DND-41 (cell line): ENCODE results near the gene ZNF746.
"Not testable (repeated sequence)": the region's sequence is repeated elsewhere in the genome, so short reads cannot be mapped to it uniquely, and the experiment has no call there.

Experiments
- ATAC-seq: fragments of 200-7000 bp; cut with Tn5 transposase; 3 replicates; pipeline ENCODE4 v1.9.1; 2021; ENCODE audit warnings: low read depth; ENCODE audit not compliant: insufficient read depth
- DNase-seq: peaks from one replicate; pipeline ENCODE4 v3.0.0-alpha.2; 2020
- H2AFZ ChIP-seq: 2 replicates; pipeline ENCODE4 v1.6.0; 2012; ENCODE audit warnings: low read depth, low read length
- H3K27ac ChIP-seq: 2 replicates; pipeline ENCODE4 v1.5.1; 2012; ENCODE audit warnings: low read length, inconsistent platforms
- H3K27me3 ChIP-seq: fragments of 200-600 bp; sonication (generic); 2 replicates; pipeline ENCODE4 v1.6.0; 2012; ENCODE audit warnings: low read length, mild to moderate bottlenecking, inconsistent platforms; ENCODE audit not compliant: insufficient read depth, poor library complexity
- H3K36me3 ChIP-seq: 2 replicates; pipeline ENCODE4 v1.5.1; 2012; ENCODE audit warnings: low read length, inconsistent platforms; ENCODE audit not compliant: insufficient read depth
- H3K4me1 ChIP-seq: 2 replicates; pipeline ENCODE4 v1.5.1; 2012; ENCODE audit warnings: mild to moderate bottlenecking, low read length; ENCODE audit not compliant: insufficient read depth
- H3K4me2 ChIP-seq: 2 replicates; pipeline ENCODE4 v1.6.0; 2012; ENCODE audit warnings: mild to moderate bottlenecking, moderate library complexity, low read length, inconsistent platforms; ENCODE audit not compliant: insufficient read depth
- H3K4me3 ChIP-seq, 2 experiments: fragments of 200-600 bp in 1 of 2; shearing (Covaris generic) in 1 of 2; 2 replicates each; pipeline ENCODE4 v1.5.1; 2012 to 2016; ENCODE audit warnings: inconsistent platforms in 2 of 2, low read length in 2 of 2, mild to moderate bottlenecking in 2 of 2, low read depth in 1 of 2, moderate library complexity in 1 of 2
- H3K79me2 ChIP-seq: 2 replicates; pipeline ENCODE4 v1.6.0; 2012; ENCODE audit warnings: low read length, inconsistent platforms; ENCODE audit not compliant: insufficient read depth
- H3K9ac ChIP-seq: 2 replicates; pipeline ENCODE4 v1.6.0; 2012; ENCODE audit warnings: low read depth, mild to moderate bottlenecking, inconsistent platforms, low read length, moderate library complexity
- H3K9me3 ChIP-seq: 2 replicates; pipeline ENCODE4 v1.5.1; 2012; ENCODE audit warnings: low read length, moderate library complexity, mild to moderate bottlenecking, inconsistent platforms; ENCODE audit not compliant: insufficient read depth, severe bottlenecking
- H4K20me1 ChIP-seq: 2 replicates; pipeline ENCODE4 v1.6.0; 2012; ENCODE audit warnings: low read length; ENCODE audit not compliant: insufficient read depth
- CTCF ChIP-seq: IDR thresholded peaks from 2 replicates; pipeline ENCODE4 v1.5.1; 2012; ENCODE audit warnings: borderline replicate concordance, low read length, moderate library complexity, mild to moderate bottlenecking; ENCODE audit not compliant: poor library complexity, severe bottlenecking; ENCODE audit errors: extremely low read depth
- EZH2 ChIP-seq: IDR thresholded peaks from 3 replicates; pipeline ENCODE4 v1.6.1; 2012; ENCODE audit warnings: borderline replicate concordance, low read depth, mild to moderate bottlenecking, moderate library complexity, low read length, inconsistent platforms; ENCODE audit not compliant: severe bottlenecking

Gene ZNF746

GRCh38 chr7:149496642-149497391, 792 bp downstream of the ZNF746 start:
- Histone ChIP-seq H3K27ac (peak overlapping the region; percentile 80), H3K27me3 (no peaks in the 10 kb centered on the region), H3K36me3 (peaks cover 42% of the 10 kb centered on the region), H4K20me1 (peaks cover 15% of the 10 kb centered on the region; the same call in 1 of the 2 replicates), H3K9me3 (no peaks in the 10 kb centered on the region), H3K79me2 (peaks cover 31% of the 10 kb centered on the region), H2AFZ (peak overlapping the region; percentile 83), H3K4me3 (peak overlapping the region; percentile 90 to 97), H3K4me1 (peaks cover 29% of the 10 kb centered on the region), H3K9ac (peak overlapping the region; percentile 72), H3K4me2 (peak overlapping the region; percentile 80)
- DNase-seq (peak; percentile 66), ATAC-seq (peak; percentile 57)
- TF ChIP-seq CTCF (no peak), EZH2 (no peak)

- no peak for TF ChIP-seq EZH2
- TF ChIP-seq CTCF = no peak
- Histone ChIP-seq H3K36me3 (peaks cover 51% of the 10 kb centered on the region), H3K27me3 (no peaks in the 10 kb centered on the region), H3K4me3 (peak overlapping the region; percentile 90 to 97; a peak in 3 of 4 replicates), H3K79me2 (peaks cover 31% of the 10 kb centered on the region), H4K20me1 (peaks cover 15% of the 10 kb centered on the region; the same call in 1 of the 2 replicates), H3K4me2 (peak overlapping the region; percentile 80), H3K9me3 (no peaks in the 10 kb centered on the region), H3K4me1 (peaks cover 29% of the 10 kb centered on the region), H2AFZ (no peak overlapping the region), H3K9ac (peak overlapping the region; percentile 72), H3K27ac (peak overlapping the region; percentile 54)
- ATAC-seq (no peak), DNase-seq (no peak)
These were observed 1.6 kb downstream of the ZNF746 start for GRCh38 chr7:149495785-149496641.

- Histone ChIP-seq H3K27me3 (no peaks in the 10 kb centered on the region), H3K27ac (no peak overlapping the region), H3K4me2 (peak overlapping the region; percentile 80; the same call in 1 of the 2 replicates), H2AFZ (no peak overlapping the region), H3K36me3 (peaks cover 62% of the 10 kb centered on the region), H3K79me2 (peaks cover 31% of the 10 kb centered on the region), H3K4me1 (peaks cover 29% of the 10 kb centered on the region), H3K9me3 (no peaks in the 10 kb centered on the region), H4K20me1 (peaks cover 15% of the 10 kb centered on the region; the same call in 1 of the 2 replicates), H3K9ac (no peak overlapping the region), H3K4me3 (no peak overlapping the region)
- no peak for TF ChIP-seq CTCF
- TF ChIP-seq EZH2 = no peak
- ATAC-seq = no peak
- DNase-seq = no peak
These were observed 2.8 kb downstream of the ZNF746 start for GRCh38 chr7:149494738-149495368.

GRCh38 chr7:149493975-149494374, 3.6 kb downstream of the ZNF746 start:
- Histone ChIP-seq H3K4me1 (peaks cover 29% of the 10 kb centered on the region), H3K36me3 (peaks cover 70% of the 10 kb centered on the region), H4K20me1 (peaks cover 15% of the 10 kb centered on the region; the same call in 1 of the 2 replicates), H3K79me2 (peaks cover 31% of the 10 kb centered on the region)
- not testable (repeated sequence) for ATAC-seq, H3K27me3 ChIP-seq, H3K9ac ChIP-seq, H3K4me3 ChIP-seq, H3K27ac ChIP-seq, H3K9me3 ChIP-seq, DNase-seq, H2AFZ ChIP-seq, H3K4me2 ChIP-seq
